Measurements from ENCODE around the gene FAM135A.
"Not testable (repeated sequence)": the region's sequence is repeated elsewhere in the genome, so short reads cannot be mapped to it uniquely, and the experiment has no call there.

FAM135A gene

DNA sequence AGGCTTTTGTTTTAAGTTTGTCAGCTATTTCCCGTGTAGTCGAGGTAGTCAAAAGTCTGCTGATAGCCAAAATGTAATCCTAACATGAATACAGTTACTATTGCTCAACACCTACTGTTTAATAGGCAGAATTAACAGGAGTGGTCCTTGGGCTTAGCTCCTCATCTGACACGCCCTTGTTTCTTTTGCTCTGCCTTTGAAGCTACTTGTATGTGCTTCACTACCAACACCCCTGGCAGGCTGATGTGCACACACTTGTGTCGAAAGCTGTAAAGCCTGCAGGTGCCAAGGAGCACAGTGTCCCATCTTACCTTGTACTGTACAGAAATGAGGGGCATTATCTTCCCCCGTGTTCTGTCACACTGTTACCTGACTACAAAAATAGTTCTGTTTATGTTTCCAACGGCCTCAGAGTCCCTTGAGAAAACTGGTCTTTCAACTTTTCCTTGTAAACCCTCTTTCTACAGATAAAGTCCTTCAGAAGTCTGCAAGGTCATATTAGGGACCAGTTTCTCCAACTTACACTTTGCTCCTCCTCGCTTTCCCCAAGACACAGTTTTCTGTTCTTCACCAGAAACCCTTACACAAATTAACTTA is 162.7 kb downstream of the FAM135A start:
- no peak for DNase-seq
- in situ Hi-C loops (cut with MboI; ENCODE audit: low pct_unique_long_range_greater_than_20kb, low sequenced_read_pairs) = no loop called here

DNA sequence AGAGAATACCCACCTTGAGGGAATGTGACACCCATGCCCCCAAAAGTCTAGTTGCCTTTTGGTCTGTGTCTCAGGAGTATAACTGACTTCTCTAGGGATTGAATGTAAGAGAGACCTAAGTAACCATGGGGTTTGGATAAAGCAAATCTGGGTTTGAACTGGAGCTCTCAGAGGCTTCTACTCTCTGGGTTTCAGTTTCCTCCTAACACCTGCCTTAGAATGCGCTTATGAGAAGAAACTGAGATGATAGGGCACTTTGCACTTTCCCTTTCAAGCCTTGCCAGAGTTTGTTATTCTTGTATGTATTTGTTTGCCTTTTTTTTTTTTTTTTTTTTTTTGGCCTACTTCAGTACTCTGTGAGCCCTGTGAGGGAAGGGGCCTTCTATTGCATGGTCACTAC is 172.8 kb downstream of the FAM135A start:
- DNase-seq = no peak
- in situ Hi-C loops (cut with MboI; ENCODE audit: low pct_unique_long_range_greater_than_20kb, low sequenced_read_pairs) = no loop called here

DNA sequence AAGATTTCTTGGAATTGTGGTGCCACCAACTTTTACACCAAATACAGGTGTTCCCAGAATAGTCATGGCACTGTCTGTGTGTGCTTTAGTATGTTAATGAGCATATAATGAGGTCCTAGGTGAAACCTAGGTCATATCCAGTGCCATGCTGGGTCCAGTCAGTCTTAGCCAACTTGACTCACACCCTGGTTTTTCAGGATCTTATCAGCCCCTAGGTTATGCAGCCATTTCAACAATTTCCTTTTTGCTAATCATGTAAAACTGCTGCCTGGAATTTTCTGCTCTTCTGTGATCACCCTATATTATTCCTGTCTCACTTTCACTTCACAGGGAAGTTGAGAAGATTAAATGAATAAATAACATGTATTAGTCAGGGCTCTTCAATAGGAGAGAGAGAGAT is 177.1 kb downstream of the FAM135A start:
- no peak for DNase-seq
- in situ Hi-C loops (cut with MboI; ENCODE audit: low pct_unique_long_range_greater_than_20kb, low sequenced_read_pairs) = no loop called here

DNA sequence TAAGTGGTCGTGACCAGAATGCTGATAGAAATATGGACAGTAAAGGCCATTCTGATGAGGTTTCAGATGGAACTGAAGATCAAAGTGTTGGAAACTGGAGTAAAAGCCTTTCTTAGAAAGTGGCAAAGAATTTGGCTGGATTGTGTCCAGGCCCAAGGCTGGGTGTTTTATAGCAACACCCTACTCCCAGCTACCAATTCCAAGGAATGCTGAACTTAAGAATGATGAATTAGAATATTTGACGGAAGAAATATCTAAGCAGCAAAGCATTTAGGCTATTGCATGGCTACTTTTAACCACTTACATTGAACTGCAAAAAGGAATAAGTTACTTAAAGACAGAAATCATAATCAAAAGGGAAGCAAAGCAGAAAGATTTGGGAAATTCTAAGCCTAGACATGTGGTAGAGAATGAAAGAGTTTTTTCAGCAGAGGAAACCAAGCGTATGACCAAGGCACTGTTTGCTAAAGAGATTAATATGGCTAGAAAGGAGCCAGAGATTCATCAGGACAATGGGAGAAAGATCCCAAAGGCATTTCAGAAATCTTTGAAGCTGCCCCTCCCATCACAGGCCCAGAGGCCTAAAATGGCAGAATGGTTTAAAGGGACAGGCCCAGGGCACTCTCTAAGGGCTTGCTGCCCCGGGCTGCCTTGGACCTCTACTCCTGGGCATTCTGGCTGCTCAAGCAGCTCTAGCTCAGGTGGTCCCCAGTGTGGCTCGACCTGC is 179.2 kb downstream of the FAM135A start:
- in situ Hi-C loops (cut with MboI; ENCODE audit: low pct_unique_long_range_greater_than_20kb, low sequenced_read_pairs) = no loop called here
- DNase-seq = no peak

DNA sequence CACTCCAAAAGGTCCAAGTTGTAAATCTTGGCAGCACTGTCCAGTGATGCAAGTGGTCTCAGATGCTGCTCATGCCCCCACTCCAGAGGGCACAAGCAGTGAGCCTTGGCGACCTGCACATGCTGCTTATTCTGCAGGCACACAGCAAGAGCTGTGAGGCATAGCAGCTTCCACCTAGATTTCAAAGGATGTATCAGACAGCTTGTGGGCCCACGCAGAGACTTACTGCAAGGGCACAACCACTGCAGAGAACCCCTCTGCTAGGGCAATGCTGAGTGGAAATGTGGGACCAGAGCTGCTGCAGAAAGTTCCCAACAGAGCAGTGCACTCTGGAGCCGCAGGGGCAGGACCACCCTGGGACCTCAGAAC is 179.8 kb downstream of the FAM135A start:
- no peak for DNase-seq
- in situ Hi-C loops (cut with MboI; ENCODE audit: low pct_unique_long_range_greater_than_20kb, low sequenced_read_pairs) = no loop called here

DNA sequence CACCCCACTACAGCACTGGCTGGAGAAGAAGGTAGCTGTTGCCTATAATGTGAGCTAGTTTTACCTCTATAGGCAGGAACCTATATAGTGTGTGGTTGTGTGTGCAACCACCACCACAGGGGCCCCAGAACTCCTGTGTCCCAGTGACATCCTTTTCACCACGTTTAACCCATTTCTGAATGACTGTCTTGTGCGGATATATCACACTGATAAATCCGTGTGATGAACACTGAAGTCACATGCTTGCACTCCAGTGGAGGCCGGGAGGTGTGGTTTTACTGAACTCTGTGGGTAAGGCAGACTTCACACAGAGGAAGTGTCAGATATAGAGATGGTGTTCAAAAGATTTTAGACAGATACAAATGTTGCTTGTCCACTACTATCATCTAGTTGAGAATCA is 185.9 kb downstream of the FAM135A start:
- DNase-seq = no peak

DNA sequence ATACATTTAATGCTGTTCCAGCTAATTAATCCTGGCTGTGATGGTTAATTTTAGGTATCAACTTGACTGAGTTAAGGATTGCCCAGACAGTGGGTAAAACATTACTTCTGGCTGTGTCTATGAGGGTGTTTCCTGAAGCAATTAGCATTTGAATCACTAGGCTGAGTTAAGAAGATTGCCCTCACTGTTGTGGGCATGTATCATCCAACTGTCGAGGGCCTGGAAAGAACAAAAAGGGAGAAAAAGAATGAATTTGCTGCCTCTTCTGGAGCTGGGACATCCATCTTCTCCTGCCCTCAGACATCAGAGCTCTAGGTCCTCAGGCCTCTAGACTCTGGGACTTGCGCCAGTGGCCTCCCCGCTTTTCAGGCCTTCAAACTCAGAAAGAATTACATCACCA is 187.7 kb downstream of the FAM135A start:
- in situ Hi-C loops (cut with MboI; ENCODE audit: low pct_unique_long_range_greater_than_20kb, low sequenced_read_pairs) = no loop called here

More for the DNA sequence above, 185.9 kb downstream of the FAM135A start:
- in situ Hi-C loops (cut with MboI; ENCODE audit: low pct_unique_long_range_greater_than_20kb, low sequenced_read_pairs) = no loop called here

DNA sequence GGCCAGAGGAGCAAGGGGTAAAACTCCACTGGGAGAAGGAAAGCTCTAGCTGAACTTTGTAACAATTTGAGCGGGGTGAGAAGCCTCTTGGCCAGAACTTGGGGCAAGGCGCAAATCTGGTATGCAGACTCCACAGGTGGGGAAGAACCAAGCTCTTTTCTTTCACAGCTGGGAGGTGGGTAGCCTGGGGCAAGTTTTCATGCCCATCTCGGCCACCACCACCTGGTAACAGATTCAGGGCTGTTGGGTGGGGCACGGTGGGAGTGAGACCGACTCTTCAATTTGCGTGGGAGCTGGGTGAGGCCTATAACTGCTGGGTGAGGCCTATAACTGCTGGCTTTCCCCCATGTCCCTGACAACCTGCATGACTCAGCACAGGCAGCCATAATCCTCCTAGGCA is 190.9 kb downstream of the FAM135A start:
- in situ Hi-C loops (cut with MboI; ENCODE audit: low pct_unique_long_range_greater_than_20kb, low sequenced_read_pairs) = no loop called here
- no peak for DNase-seq

More for the DNA sequence above, 187.7 kb downstream of the FAM135A start:
- no peak for DNase-seq

DNA sequence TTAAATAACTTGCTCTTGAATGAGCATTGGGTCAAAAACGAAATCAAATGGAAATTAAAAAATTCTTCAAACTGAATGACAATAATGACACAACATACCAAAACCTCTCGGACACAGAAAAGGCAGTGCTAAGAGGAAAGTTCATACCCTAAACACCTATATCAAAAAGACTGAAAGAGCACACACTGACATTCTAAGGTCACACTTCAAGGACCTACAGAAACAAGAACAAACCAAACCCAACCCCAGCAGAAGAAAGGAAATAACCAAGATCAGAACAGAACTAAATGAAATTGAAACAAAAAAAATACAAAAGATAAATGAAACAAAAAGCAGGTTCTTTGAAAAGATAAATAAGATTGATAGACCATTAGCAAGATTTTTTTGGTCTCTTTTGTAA is 194.1 kb downstream of the FAM135A start:
- in situ Hi-C loops (cut with MboI; ENCODE audit: low pct_unique_long_range_greater_than_20kb, low sequenced_read_pairs); DNase-seq: not testable (repeated sequence)

DNA sequence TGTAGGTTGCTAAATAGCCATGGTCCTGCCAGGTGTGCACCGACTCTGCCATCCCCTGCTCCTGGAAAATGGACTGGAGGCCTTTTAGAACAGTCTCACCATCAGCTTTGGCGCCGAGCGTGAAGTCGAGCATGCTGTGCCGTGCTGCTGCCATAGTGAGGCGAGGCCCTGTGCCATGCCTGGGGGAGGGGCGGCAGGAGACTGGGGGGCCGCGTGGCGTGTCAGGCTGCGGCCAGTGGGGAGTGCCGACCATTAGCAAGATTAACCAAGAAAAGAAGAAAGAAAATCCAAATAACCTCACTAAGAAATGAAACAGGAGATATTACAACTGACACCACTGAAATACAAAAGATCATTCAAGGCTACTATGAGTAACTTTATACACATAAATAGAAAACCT is 195.9 kb downstream of the FAM135A start:
- in situ Hi-C loops (cut with MboI; ENCODE audit: low pct_unique_long_range_greater_than_20kb, low sequenced_read_pairs); DNase-seq: not testable (repeated sequence)

Measured in KBM-7 (cell line).